Pancreas (tissue), 10 donors: ENCODE data around the gene GJC2. TPM values are rescaled to one million over a fixed set of nuclear protein-coding genes. Genes with fewer than 3 reads are reported as not detected.

ENCODE experiments used
- ATAC-seq, 4 donors: fragments of 200-7000 bp; cut with Tn5 transposase; one replicate each; pipeline versions ENCODE4 v1.8.0 to v1.9.1; 2020; ENCODE audit warnings: mild to moderate bottlenecking in 4 of 4, moderate library complexity in 4 of 4
- DNase-seq, 6 donors: peaks; one replicate each; pipeline ENCODE4 v3.0.0-alpha.2; 2020
- FAIRE-seq: peaks from 2 replicates; lab custom pipeline; 2012; peaks lifted over from hg19 to GRCh38; lab: Jason Lieb, UNC
- H3K27ac ChIP-seq, 4 donors: fragments of 200-600 bp; sonication (generic); 1 replicate in 3 of 4; 2 replicates in 1 of 4; pipeline versions ENCODE4 v1.5.0 to v1.8.0; 2020
- H3K27me3 ChIP-seq, 4 donors: fragments of 200-600 bp; one replicate each; pipeline ENCODE4 v1.8.0; 2021
- H3K36me3 ChIP-seq, 3 donors: fragments of 200-600 bp; sonication (generic) in 1 of 3; one replicate each; pipeline versions ENCODE4 v1.5.0 to v1.8.0; 2020 to 2021
- H3K4me1 ChIP-seq, 3 donors: fragments of 200-600 bp; one replicate each; pipeline ENCODE4 v1.8.0; 2021
- H3K4me3 ChIP-seq, 4 donors: fragments of 200-600 bp; sonication (generic) in 2 of 4; one replicate each; pipeline versions ENCODE4 v1.5.0 to v1.8.0; 2020 to 2021
- H3K9me3 ChIP-seq, 4 donors: fragments of 200-600 bp; one replicate each; pipeline ENCODE4 v1.8.0; 2021
- CTCF ChIP-seq, 4 donors: fragments of 200-600 bp; sonication (generic) in 3 of 4; IDR thresholded peaks; one replicate each; pipeline versions ENCODE4 v1.5.0 to v1.8.0; 2021; ENCODE audit warnings: antibody characterized with exemption in 4 of 4
- WGBS, 2 donors: extraction: QIAGEN DNeasy Blood & Tissue Kit; methylation state at CpG; one replicate each; pipeline ENCODE4 v1.1.7; 2013; 5-methylcytosine and 5-hydroxymethylcytosine counted together
- intact Hi-C, 3 donors: fragments of 100-400 bp; cut with DNase I; formaldehyde crosslinking; loops; one replicate each; pipeline versions ENCODE4 v1.11.1 to v1.14.2; 2022
- polyA plus RNA-seq, 2 donors: library from polyadenylated mRNA; stranded (reverse); fragments of 200-250 nt; gene quantifications; one replicate each; pipeline ENCODE4 v1.2.3, GENCODE V29; 2013
- total RNA-seq, 6 donors: library from RNA; stranded (reverse); fragmentation: NEBNext Ultra II Directional in 4 of 6; extraction: Animal tissue kit (Norgen Biotek cat#: 25700) in 4 of 6; gene quantifications; one replicate each; pipeline versions ENCODE4 v1.2.1 to v1.2.4, GENCODE V29; 2021 to 2023
- donor health status: healthy with polysubstance abuse.
- donor health status: DM: no; HTN: no; CAD: no; lungs with moderate emphysema.
- donor health status: DM: no; HTN: no; CAD: no.
- donor health status: control.
- donor health status: control.
- donor health status: Bipolar disorder and iron deficiency.
- donor health status: DM: yes; HTN: yes; CAD: no.
- donor health status: DM: no; HTN: no; CAD: no.
- donor health status: DM: no; HTN: no; CAD: no.
- donor health status: DM: yes; HTN: yes; CAD: no.

Gene GJC2
- total and polyA plus RNA-seq, 8 donors: 0.08 to 0.80 (median 0.45) TPM

GRCh38 chr1:228102791-228103620 lies 46.7 kb upstream of the GJC2 start, which contains the start of gene C1orf35:
Gene C1orf35, minus strand, starts transcription at chr1:228103325. Its CDS starts 98 bp downstream, at chr1:228103227.
- ATAC-seq: peak; percentile 85 to 93 (median 86)
- WGBS, 2 donors: 0% methylated on average over 68 to 104 of the region's 104 CpGs
- H3K36me3 ChIP-seq: peaks cover 0 to 21% (median 0%) of the 10 kb centered on the region in 3 donors

GRCh38 chr1:228104526-228105269 lies 45.0 kb upstream of the GJC2 start:
- ATAC-seq (no peak), FAIRE-seq (no peak), DNase-seq (peak in 5 of 6 donors; percentile 20 to 66 (median 35))
- Histone ChIP-seq H3K27me3 (no peaks in the 10 kb centered on the region), H3K9me3 (no peaks in the 10 kb centered on the region), H3K4me1 (peaks cover 0 to 18% (median 4%) of the 10 kb centered on the region in 3 donors), H3K4me3 (no peak overlapping the region), H3K27ac (no peak overlapping the region), H3K36me3 (peaks cover 0 to 4% (median 0%) of the 10 kb centered on the region in 3 donors)
- TF ChIP-seq CTCF (IDR thresholded peaks at IDR 0.05): no peak
- WGBS, 2 donors: 47 to 58% methylated on average over 7 of the region's 7 CpGs
- intact Hi-C loops: no loop called here

More at GRCh38 chr1:228102791-228103620, 46.7 kb upstream of the GJC2 start, which contains the start of gene C1orf35:
- FAIRE-seq (no peak), DNase-seq (peak; percentile 89 to 98 (median 94))
- Histone ChIP-seq H3K27me3 (no peaks in the 10 kb centered on the region), H3K4me1 (peaks cover 0 to 12% (median 0%) of the 10 kb centered on the region in 3 donors), H3K9me3 (no peaks in the 10 kb centered on the region), H3K4me3 (peak within 1 kb of the TSS; percentile 56 to 77 (median 70)), H3K27ac (peak within 1 kb of the TSS; percentile 81 to 94 (median 90))
- no peak for TF ChIP-seq CTCF (IDR thresholded peaks at IDR 0.05)
- intact Hi-C loops: no loop called here

GRCh38 chr1:228105270-228105995 lies 44.3 kb upstream of the GJC2 start:
- intact Hi-C loops: no loop called here
- H3K27ac ChIP-seq: no peak overlapping the region
- H3K4me1 ChIP-seq: peaks cover 2 to 18% (median 7%) of the 10 kb centered on the region in 3 donors
- H3K4me3 ChIP-seq: no peak overlapping the region
- no peaks in the 10 kb centered on the region for H3K9me3 ChIP-seq
- H3K27me3 ChIP-seq: no peaks in the 10 kb centered on the region
- FAIRE-seq (no peak), DNase-seq (peak in 4 of 6 donors; percentile 16 to 81 (median 32)), ATAC-seq (no peak)
- 78 to 85% methylated on average over 9 of the region's 9 CpGs for WGBS, 2 donors
- TF ChIP-seq CTCF (IDR thresholded peaks at IDR 0.05): no peak
- H3K36me3 ChIP-seq: no peaks in the 10 kb centered on the region

GRCh38 chr1:228105996-228106799 lies 43.5 kb upstream of the GJC2 start:
- Histone ChIP-seq H3K4me1 (peaks cover 5 to 18% (median 7%) of the 10 kb centered on the region in 3 donors), H3K27me3 (no peaks in the 10 kb centered on the region), H3K4me3 (no peak overlapping the region), H3K27ac (no peak overlapping the region), H3K9me3 (no peaks in the 10 kb centered on the region), H3K36me3 (no peaks in the 10 kb centered on the region)
- WGBS, 2 donors: 74 to 76% methylated on average over 8 of the region's 8 CpGs
- TF ChIP-seq CTCF (IDR thresholded peaks at IDR 0.05): no peak
- FAIRE-seq (no peak), ATAC-seq (no peak), DNase-seq (peak in 2 of 6 donors; percentile 14 to 63)
- intact Hi-C loops: no loop called here
